NOMO-1 (cell line): ENCODE measurements around the gene TAS2R46.
"Not testable (repeated sequence)": the region's sequence is repeated elsewhere in the genome, so short reads cannot be mapped to it uniquely, and the experiment has no call there.

ENCODE experiments used
- DNase-seq, 2 experiments: peaks; one replicate each; lab custom pipeline; 2025; ENCODE audit not compliant: unreplicated experiment in 2 of 2; lab: John Stamatoyannopoulos, UW

Gene TAS2R46, protein sequence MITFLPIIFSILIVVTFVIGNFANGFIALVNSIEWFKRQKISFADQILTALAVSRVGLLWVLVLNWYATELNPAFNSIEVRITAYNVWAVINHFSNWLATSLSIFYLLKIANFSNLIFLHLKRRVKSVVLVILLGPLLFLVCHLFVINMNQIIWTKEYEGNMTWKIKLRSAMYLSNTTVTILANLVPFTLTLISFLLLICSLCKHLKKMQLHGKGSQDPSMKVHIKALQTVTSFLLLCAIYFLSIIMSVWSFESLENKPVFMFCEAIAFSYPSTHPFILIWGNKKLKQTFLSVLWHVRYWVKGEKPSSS

DNA sequence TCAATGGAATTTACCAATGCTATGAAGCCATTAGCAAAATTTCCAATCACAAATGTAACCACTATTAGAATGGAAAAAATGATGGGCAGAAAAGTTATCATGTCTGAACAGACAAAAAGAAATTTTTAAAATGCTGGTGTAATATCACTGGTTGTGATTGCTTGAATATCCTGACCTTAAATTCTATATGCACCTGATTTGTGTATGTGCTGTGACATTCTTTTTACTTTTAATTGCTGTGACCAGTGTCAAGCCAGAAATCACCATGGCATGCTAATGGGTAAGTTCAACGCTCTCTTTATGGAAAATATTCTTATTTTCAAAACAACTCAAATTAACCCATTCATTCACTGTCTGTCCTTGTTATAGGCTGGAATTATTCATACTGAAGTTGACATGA, at the start of gene TAS2R46:
Gene TAS2R46 (minus strand): TSS at position 101 of the 400 bp plus-strand sequence. CDS start 0 bp downstream, at position 101.
- not testable (repeated sequence) for DNase-seq

DNA sequence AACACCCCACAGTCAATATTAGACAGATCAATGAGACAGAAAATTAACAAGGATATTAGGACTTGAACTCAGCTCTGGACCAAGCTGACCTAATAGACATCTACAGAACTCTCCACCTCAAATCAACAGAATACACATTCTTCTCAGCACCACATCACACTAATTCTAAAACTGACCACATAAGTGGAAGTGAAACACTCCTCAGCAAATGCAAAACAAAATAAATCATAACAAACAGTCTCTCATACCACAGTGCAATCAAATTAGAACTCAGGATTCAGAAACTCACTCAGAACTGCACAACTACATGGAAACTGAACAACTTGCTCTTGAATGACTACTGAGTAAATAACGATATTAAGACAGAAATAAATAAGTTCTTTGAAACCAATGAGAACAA, 49.1 kb upstream of the TAS2R46 start:
- not testable (repeated sequence) for DNase-seq

DNA sequence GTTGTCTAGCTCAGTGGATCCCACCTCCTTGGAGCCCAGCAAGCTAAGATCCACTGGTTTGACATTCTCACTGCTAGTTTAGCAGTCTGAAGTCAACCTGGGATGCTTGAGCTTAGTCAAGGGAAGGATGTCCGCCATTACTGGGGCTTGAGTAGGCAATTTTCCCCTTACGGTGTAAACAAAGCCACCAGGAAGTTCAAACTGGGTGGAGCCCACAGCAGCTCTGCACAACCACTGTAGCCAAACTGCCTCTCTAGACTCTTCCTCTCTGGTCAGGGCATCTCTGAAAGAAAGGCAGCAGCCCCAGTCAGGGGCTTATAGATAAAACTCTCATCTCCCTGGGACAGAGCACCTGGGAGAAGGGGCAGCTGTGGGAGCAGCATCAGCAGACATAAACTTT, 46.8 kb upstream of the TAS2R46 start:
- no peak for DNase-seq

- no peak for DNase-seq
Measured at GRCh38 chr12:11107719-11108118, 45.6 kb upstream of the TAS2R46 start.

- no peak for DNase-seq
Measured at GRCh38 chr12:11106288-11106687, 44.2 kb upstream of the TAS2R46 start.

DNA sequence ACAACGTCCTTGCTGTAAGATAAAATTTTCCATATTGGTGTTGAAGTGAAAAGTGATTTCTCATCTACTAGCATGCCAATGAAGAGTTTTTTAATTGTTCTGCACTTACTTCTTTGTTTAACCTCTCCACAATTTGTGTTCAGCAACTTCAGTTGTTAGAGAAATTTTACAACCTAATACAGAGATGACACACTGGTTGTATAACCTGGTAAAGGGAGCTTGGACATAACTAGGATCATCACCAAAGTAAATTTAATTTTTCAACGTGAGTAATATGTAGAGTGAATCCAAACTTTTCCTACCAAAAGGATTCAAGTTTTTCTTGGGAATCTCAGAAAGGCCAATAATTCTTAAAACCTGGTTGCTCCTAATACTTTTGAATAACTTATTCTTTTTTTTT, 43.5 kb upstream of the TAS2R46 start:
- DNase-seq, result no peak

- DNase-seq, result not testable (repeated sequence)
Measured at GRCh38 chr12:11094910-11095309, 32.8 kb upstream of the TAS2R46 start.

DNA sequence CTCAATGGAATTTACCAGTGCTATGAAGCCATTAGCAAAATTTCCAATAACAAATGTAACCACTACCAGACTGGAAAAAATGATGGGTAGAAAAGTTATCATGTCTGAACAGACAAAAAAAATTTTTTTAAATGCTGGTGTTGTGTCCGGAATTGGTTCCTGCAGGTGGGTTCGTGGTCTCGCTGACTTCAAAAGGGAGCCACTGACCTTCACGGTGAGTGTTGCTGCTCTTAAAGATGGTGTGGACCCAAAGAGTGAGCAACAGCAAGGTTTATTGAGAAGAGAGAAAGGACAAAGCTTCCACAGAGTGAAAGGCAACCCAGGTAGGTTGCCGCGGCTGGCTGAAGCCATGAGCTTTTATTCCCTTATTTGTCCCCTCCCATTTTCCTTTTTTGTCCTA, 30.0 kb upstream of the TAS2R46 start, which contains the start of gene TAS2R43:
Gene TAS2R43 (minus strand): TSS at position 186 of the 400 bp plus-strand sequence. CDS start 84 bp downstream, at position 102.
- no peak for DNase-seq

GRCh38 chr12:11089246-11089645, 27.2 kb upstream of the TAS2R46 start:
- no peak for DNase-seq

DNA sequence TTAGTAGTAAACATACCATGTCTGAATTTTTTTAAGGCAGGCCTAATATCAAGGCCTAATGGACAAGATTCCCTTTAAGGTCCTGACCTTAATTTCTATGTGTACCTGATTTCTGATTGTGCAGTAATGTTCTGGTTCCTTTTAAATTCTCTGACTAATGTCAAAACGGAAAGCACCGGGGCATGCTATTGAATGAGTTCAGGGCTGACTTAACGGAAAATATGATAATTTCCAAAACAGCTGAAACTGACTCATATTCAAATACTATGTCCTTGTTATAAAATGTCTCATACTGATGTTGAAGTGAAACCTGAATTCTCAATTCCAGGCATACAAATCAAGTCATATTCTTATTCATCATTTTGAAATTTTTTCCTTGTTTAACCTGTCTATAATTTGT, 23.3 kb upstream of the TAS2R46 start:
- DNase-seq, result no peak

- no peak for DNase-seq
Measured at GRCh38 chr12:11081987-11082386, 19.9 kb upstream of the TAS2R46 start.

- DNase-seq, result no peak
Measured at GRCh38 chr12:11078246-11078645, 16.2 kb upstream of the TAS2R46 start.

GRCh38 chr12:11075642-11076041, 13.5 kb upstream of the TAS2R46 start:
- DNase-seq, result no peak

- no peak for DNase-seq
Measured at GRCh38 chr12:11071414-11071813, 9.3 kb upstream of the TAS2R46 start.

- no peak for DNase-seq
Measured at GRCh38 chr12:11070999-11071398, 8.9 kb upstream of the TAS2R46 start.

DNA sequence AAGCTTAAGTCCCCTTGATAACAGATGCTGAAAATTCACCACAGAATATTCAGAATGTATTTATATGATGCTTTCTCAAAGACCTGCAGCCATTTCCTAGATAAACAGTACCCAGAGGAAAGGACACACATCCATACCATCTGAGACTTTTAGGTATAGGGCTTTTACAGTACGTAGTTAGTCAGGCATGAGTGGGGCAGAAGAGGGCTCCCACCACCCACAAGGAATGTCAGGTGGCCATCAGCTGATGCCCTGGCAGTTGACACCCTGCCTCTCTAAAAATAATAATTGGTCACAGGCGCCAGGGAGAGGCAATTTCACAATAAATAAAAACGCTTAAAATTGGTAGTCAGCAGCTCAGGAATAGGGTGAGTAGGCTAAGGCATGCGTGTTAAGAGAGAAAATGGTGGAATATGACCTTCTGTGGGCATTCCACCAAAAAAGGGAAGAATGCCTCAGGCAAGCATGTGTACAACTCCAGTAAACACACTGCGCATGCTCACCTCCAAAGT, 7.8 kb upstream of the TAS2R46 start:
- DNase-seq, result no peak

GRCh38 chr12:11067514-11067913, 5.4 kb upstream of the TAS2R46 start:
- no peak for DNase-seq

DNA sequence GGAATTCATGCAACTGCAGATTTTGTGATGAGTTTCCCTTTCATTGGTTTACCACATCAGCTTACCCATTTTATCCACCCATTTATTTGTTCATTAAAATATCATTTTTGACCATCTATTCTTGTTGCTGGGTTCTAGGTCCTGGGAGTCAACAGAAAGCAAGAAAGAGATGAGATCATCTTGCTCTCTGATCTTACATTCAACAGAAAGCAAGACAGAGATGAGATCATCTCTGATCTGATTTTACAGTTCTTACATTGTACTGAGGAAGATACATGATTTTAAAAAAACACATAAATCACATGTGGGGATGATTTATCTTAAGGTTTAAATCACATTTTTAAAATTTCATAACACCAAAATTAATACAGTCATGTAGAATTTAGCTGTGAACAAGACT, 2.3 kb downstream of the TAS2R46 start:
- no peak for DNase-seq

GRCh38 chr12:11059041-11059440, 3.1 kb downstream of the TAS2R46 start:
- DNase-seq, result no peak

GRCh38 chr12:11055306-11055705, 6.8 kb downstream of the TAS2R46 start:
- no peak for DNase-seq

DNA sequence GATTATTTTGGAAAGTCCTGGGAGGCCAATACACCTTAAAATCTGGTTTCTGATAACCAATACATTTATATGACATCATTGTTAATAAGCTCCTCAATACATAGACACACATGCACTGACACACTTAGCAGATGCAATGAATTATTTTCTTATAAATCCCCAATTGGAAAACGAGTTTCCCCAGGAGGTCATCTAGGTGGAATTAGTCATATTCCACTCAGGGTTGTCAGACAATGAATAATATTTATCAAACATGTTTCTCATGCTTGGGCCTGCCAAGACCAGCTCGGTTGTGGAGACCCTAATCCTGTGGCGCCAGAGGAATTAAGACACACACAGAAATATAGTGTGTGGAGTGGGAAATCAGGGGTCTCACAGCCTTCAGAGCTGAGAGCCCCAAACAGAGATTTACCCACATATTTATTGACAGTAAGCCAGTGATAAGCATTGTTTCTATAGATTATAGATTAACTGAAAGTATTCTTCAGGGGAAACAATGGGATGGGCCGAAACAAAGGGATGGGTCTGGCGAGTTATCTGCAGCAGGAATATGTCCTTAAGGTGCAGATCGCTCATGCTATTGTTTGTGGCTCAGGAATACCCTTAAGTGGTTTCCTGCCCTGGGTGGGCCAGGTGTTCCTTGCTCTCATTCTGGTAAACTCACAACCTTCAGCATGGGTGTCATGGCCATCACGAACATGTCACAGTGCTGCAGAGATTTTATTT, 12.1 kb downstream of the TAS2R46 start:
- not testable (repeated sequence) for DNase-seq

GRCh38 chr12:11041366-11041765, 20.7 kb downstream of the TAS2R46 start:
- not testable (repeated sequence) for DNase-seq
